ENCODE results near the gene BCAR3. TPM values are rescaled to one million over a fixed set of nuclear protein-coding genes. Genes with fewer than 3 reads are reported as not detected.

The BCAR3 gene
- total RNA-seq, 2 donors from 2014 or later, result 32.7 to 48.7 TPM

GRCh38 chr1:93521618-93522017 lies 160.0 kb downstream of the BCAR3 start:
- H3K27me3 ChIP-seq (ENCODE audit: control insufficient read depth, insufficient read depth, low read length, poor library complexity, severe bottlenecking), result no peaks in the 10 kb centered on the region
- no peak overlapping the region for H3K27ac ChIP-seq (ENCODE audit: low read depth, low read length)
- Mint-ChIP-seq H3K36me3 (ENCODE audit: low read depth) (peaks cover 43% of the 10 kb centered on the region), H3K9me3 (no peaks in the 10 kb centered on the region), H3K4me1 (peaks cover 10% of the 10 kb centered on the region), H3K4me3 (no peak overlapping the region), H3K27ac (no peak overlapping the region), H3K27me3 (ENCODE audit: insufficient read depth) (no peaks in the 10 kb centered on the region)
- no peak overlapping the region for H3K9ac ChIP-seq (ENCODE audit: extremely low read depth, low read length, poor library complexity, severe bottlenecking)
- H3K9me3 ChIP-seq (ENCODE audit: control insufficient read depth, low read length), result no peaks in the 10 kb centered on the region
- no peak for TF ChIP-seq CTCF (conservative IDR thresholded peaks at IDR 0.05)
- H3K4me3 ChIP-seq (ENCODE audit: low read length), result no peak overlapping the region
- H3K4me1 ChIP-seq (ENCODE audit: control insufficient read depth, insufficient read depth, low read length), result no peaks in the 10 kb centered on the region
- 100% methylated on average over 1 to 2 of the region's 2 CpGs for WGBS, 2 experiments (ENCODE audit: insufficient coverage in 1 of 2, insufficient read length in 1 of 2)
- no peak for DNase-seq
- peaks cover 61% of the 10 kb centered on the region for H3K36me3 ChIP-seq (ENCODE audit: control insufficient read depth, insufficient read depth, low read length)

GRCh38 chr1:93519199-93519829 lies 162.3 kb downstream of the BCAR3 start:
- no peak overlapping the region for H3K9ac ChIP-seq (ENCODE audit: extremely low read depth, low read length, poor library complexity, severe bottlenecking)
- H3K27me3 ChIP-seq (ENCODE audit: control insufficient read depth, insufficient read depth, low read length, poor library complexity, severe bottlenecking), result no peaks in the 10 kb centered on the region
- peaks cover 44% of the 10 kb centered on the region for H3K36me3 ChIP-seq (ENCODE audit: control insufficient read depth, insufficient read depth, low read length)
- H3K27ac ChIP-seq (ENCODE audit: low read depth, low read length), result no peak overlapping the region
- H3K9me3 ChIP-seq (ENCODE audit: control insufficient read depth, low read length), result no peaks in the 10 kb centered on the region
- Mint-ChIP-seq H3K36me3 (ENCODE audit: low read depth) (peaks cover 41% of the 10 kb centered on the region), H3K4me3 (no peak overlapping the region), H3K27me3 (ENCODE audit: insufficient read depth) (no peaks in the 10 kb centered on the region), H3K27ac (peak overlapping the region; percentile 14), H3K4me1 (no peaks in the 10 kb centered on the region), H3K9me3 (peaks cover 2% of the 10 kb centered on the region)
- 86 to 97% methylated on average over 3 of the region's 3 CpGs for WGBS, 2 experiments (ENCODE audit: insufficient coverage in 1 of 2, insufficient read length in 1 of 2)
- H3K4me1 ChIP-seq (ENCODE audit: control insufficient read depth, insufficient read depth, low read length), result no peaks in the 10 kb centered on the region
- H3K4me3 ChIP-seq (ENCODE audit: low read length), result no peak overlapping the region
- TF ChIP-seq CTCF (conservative IDR thresholded peaks at IDR 0.05), result no peak
- no peak for DNase-seq

GRCh38 chr1:93518516-93518915 lies 163.1 kb downstream of the BCAR3 start:
- Mint-ChIP-seq H3K27ac (no peak overlapping the region), H3K36me3 (ENCODE audit: low read depth) (peaks cover 41% of the 10 kb centered on the region), H3K27me3 (ENCODE audit: insufficient read depth) (no peaks in the 10 kb centered on the region), H3K4me3 (no peak overlapping the region), H3K9me3 (peaks cover 4% of the 10 kb centered on the region), H3K4me1 (no peaks in the 10 kb centered on the region)
- Histone ChIP-seq H3K27ac (ENCODE audit: low read depth, low read length) (no peak overlapping the region), H3K27me3 (ENCODE audit: control insufficient read depth, insufficient read depth, low read length, poor library complexity, severe bottlenecking) (no peaks in the 10 kb centered on the region), H3K4me1 (ENCODE audit: control insufficient read depth, insufficient read depth, low read length) (no peaks in the 10 kb centered on the region), H3K9ac (ENCODE audit: extremely low read depth, low read length, poor library complexity, severe bottlenecking) (no peak overlapping the region), H3K9me3 (ENCODE audit: control insufficient read depth, low read length) (no peaks in the 10 kb centered on the region), H3K4me3 (ENCODE audit: low read length) (no peak overlapping the region), H3K36me3 (ENCODE audit: control insufficient read depth, insufficient read depth, low read length) (peaks cover 40% of the 10 kb centered on the region)
- DNase-seq, result no peak
- TF ChIP-seq CTCF (conservative IDR thresholded peaks at IDR 0.05), result no peak
